Vein endothelial cell (primary cell): ENCODE results near the gene ABCB6. TPM values are rescaled to one million over a fixed set of nuclear protein-coding genes. Genes with fewer than 3 reads are reported as not detected.

Experiments
- total RNA-seq: library from RNA; depleted of rRNA; stranded (reverse); fragments of >200 nt; gene quantifications from 2 replicates; pipeline ENCODE4 v1.2.3, GENCODE V29; 2012

The ABCB6 gene
- total RNA-seq, 1 donor: 18.9 TPM

Other genes starting within 250 kb of the ABCB6 start
- gene FEV, start 233.8 kb downstream of the ABCB6 start, total RNA-seq: not detected in 2 replicates
- not detected in 2 replicates for gene CRYBA2, start 225.5 kb downstream of the ABCB6 start, total RNA-seq
- not detected in 2 replicates for gene CFAP65, start 177.4 kb downstream of the ABCB6 start, total RNA-seq
- 0.33 TPM in 1 of 2 replicates, not detected in the other for gene IHH, start 158.0 kb downstream of the ABCB6 start, total RNA-seq
- gene NHEJ1, start 58.1 kb downstream of the ABCB6 start, total RNA-seq: 19.3 and 23.3 TPM in 2 replicates
- gene SLC23A3, start 48.9 kb downstream of the ABCB6 start, total RNA-seq: 2.3 and 2.6 TPM in 2 replicates
- 25.2 TPM in 2 replicates for gene CNPPD1, start 42.0 kb downstream of the ABCB6 start, total RNA-seq
- gene RETREG2, start 40.7 kb downstream of the ABCB6 start, total RNA-seq: 55.8 and 64.0 TPM in 2 replicates
- 20.3 and 22.2 TPM in 2 replicates for gene ZFAND2B, start 12.2 kb downstream of the ABCB6 start, total RNA-seq
- 66.6 and 70.7 TPM in 2 replicates for gene ATG9A, start 10.7 kb upstream of the ABCB6 start, total RNA-seq
- 18.5 and 22.5 TPM in 2 replicates for gene ANKZF1, start 10.8 kb upstream of the ABCB6 start, total RNA-seq
- 5.7 and 6.9 TPM in 2 replicates for gene GLB1L, start 26.5 kb upstream of the ABCB6 start, total RNA-seq
- gene STK16, start 26.5 kb upstream of the ABCB6 start, total RNA-seq: 21.9 and 31.5 TPM in 2 replicates
- not detected in 2 replicates for gene TUBA4B, start 34.3 kb upstream of the ABCB6 start, total RNA-seq
- 24.8 and 25.0 TPM in 2 replicates for gene TUBA4A, start 35.0 kb upstream of the ABCB6 start, total RNA-seq
- 19.6 and 24.5 TPM in 2 replicates for gene DNAJB2, start 60.4 kb upstream of the ABCB6 start, total RNA-seq
- not detected in 2 replicates for gene PTPRN, start 90.4 kb upstream of the ABCB6 start, total RNA-seq
- not detected in 2 replicates for gene RESP18, start 113.8 kb upstream of the ABCB6 start, total RNA-seq
- gene DNPEP, start 169.0 kb upstream of the ABCB6 start, total RNA-seq: 57.2 and 60.8 TPM in 2 replicates
- gene DES, start 199.4 kb upstream of the ABCB6 start, total RNA-seq: under 0.01 TPM in 1 of 2 replicates, not detected in the other
- gene SPEG, start 215.9 kb upstream of the ABCB6 start, total RNA-seq: under 0.01 and 1.4 TPM in 2 replicates